ENCODE results near the gene VASP. TPM values are rescaled to one million over a fixed set of nuclear protein-coding genes. Genes with fewer than 3 reads are reported as not detected.

Gene VASP
- total and polyA plus RNA-seq, 4 donors, result 19.6 to 35.8 (median 34.5) TPM

- peak overlapping the region; percentile 84 for H3K27ac ChIP-seq (ENCODE audit: low read depth, low read length)
Observed at GRCh38 chr19:45468159-45468651, 39.1 kb upstream of the VASP start.

DNA sequence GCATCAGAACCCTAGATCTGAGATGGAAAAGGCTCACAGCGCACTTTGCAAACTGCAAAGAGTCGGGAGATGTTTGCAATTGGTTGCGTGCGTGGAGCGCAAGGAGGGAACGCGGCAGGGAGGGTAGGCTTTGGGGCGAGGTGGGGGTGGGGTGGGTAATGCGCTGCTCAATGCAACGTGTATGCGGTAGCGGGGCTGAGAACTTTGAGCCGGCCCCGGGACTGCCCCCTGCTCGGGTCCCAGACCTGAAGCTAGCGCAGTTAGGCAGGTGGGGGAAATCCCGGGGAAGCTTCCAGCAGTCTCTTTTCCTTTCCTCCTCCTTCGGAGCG is 38.5 kb upstream of the VASP start:
- 0% methylated on average over 15 of the region's 19 CpGs for WGBS (ENCODE audit: insufficient coverage)
- Histone ChIP-seq H3K27ac (ENCODE audit: low read depth, low read length) (peak overlapping the region; percentile 84), H3K27me3 (ENCODE audit: control insufficient read depth, insufficient read depth, low read length) (peaks cover 43% of the 10 kb centered on the region)

More at GRCh38 chr19:45468159-45468651, 39.1 kb upstream of the VASP start:
- Histone ChIP-seq H3K4me3 (ENCODE audit: low read depth, low read length) (peak overlapping the region; percentile 82), H3K4me1 (ENCODE audit: control insufficient read depth, insufficient read depth, low read length) (peaks cover 46% of the 10 kb centered on the region), H3K9me3 (ENCODE audit: control insufficient read depth, insufficient read depth, low read length) (no peaks in the 10 kb centered on the region), H3K36me3 (ENCODE audit: control insufficient read depth, insufficient read depth, low read length) (no peaks in the 10 kb centered on the region), H3K27me3 (ENCODE audit: control insufficient read depth, insufficient read depth, low read length) (peaks cover 37% of the 10 kb centered on the region)
- DNase-seq (ENCODE audit: low read depth in 4 of 6, low spot score in 6 of 6), result no peak
- under 1% methylated on average over 28 of the region's 31 CpGs for WGBS (ENCODE audit: insufficient coverage)

GRCh38 chr19:45469132-45469944 is 37.9 kb upstream of the VASP start:
- H3K27me3 ChIP-seq (ENCODE audit: control insufficient read depth, insufficient read depth, low read length), result peaks cover 49% of the 10 kb centered on the region
- peak overlapping the region; percentile 84 for H3K27ac ChIP-seq (ENCODE audit: low read depth, low read length)
- H3K9me3 ChIP-seq (ENCODE audit: control insufficient read depth, insufficient read depth, low read length), result no peaks in the 10 kb centered on the region
- peak in 5 of 6 donors; percentile 78 to 96 (median 89) for DNase-seq (ENCODE audit: low read depth in 4 of 6, low spot score in 6 of 6)
- 0% methylated on average over 54 of the region's 66 CpGs for WGBS (ENCODE audit: insufficient coverage)
- H3K4me3 ChIP-seq (ENCODE audit: low read depth, low read length), result peak overlapping the region; percentile 82
- peaks cover 46% of the 10 kb centered on the region for H3K4me1 ChIP-seq (ENCODE audit: control insufficient read depth, insufficient read depth, low read length)
- no peaks in the 10 kb centered on the region for H3K36me3 ChIP-seq (ENCODE audit: control insufficient read depth, insufficient read depth, low read length)

More for the DNA sequence above, 38.5 kb upstream of the VASP start:
- no peak for DNase-seq (ENCODE audit: low read depth in 4 of 6, low spot score in 6 of 6)
- Histone ChIP-seq H3K4me1 (ENCODE audit: control insufficient read depth, insufficient read depth, low read length) (peaks cover 46% of the 10 kb centered on the region), H3K36me3 (ENCODE audit: control insufficient read depth, insufficient read depth, low read length) (no peaks in the 10 kb centered on the region), H3K4me3 (ENCODE audit: low read depth, low read length) (peak overlapping the region; percentile 82), H3K9me3 (ENCODE audit: control insufficient read depth, insufficient read depth, low read length) (no peaks in the 10 kb centered on the region)

DNA sequence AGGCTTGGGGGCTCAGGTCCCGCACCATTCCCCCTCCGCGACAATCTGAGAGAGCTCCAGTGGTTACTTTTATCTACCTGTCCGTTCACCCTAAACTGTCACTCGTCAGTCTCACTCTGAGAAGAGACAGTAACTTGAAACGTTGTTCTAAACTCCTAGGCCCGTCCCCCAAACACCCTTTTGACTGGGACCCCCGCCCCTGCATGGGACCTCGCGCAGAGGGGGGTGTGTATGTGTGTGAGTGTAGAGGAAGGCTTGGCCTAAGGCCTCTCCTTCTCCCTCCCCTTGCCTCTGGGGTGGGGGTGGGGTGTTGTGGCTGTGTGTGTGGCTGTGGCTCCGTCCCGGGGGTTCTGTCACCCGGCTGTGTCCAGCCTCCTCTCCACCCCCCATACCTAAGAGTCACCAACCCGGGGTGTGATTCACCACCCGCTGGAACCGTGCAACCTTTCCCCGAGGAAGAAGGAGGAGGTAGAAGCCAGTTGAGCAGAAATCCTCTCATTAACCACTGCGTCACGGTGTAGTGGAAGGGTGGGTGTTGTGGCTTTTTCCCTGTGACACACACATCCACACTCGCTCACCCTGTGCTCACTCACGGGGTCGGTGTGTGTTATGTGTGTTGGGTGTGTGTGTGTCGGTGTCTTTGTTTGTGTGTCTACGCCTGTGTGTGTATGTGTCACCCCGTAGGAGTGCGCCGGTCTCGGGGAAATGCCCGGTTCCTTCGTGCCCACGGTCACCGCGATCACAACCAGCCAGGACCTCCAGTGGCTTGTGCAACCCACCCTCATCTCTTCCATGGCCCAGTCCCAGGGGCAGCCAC is 37.1 kb upstream of the VASP start:
- Histone ChIP-seq H3K27ac (ENCODE audit: low read depth, low read length) (peak overlapping the region; percentile 84), H3K4me1 (ENCODE audit: control insufficient read depth, insufficient read depth, low read length) (peaks cover 46% of the 10 kb centered on the region)
- no peak for DNase-seq (ENCODE audit: low read depth in 4 of 6, low spot score in 6 of 6)

DNA sequence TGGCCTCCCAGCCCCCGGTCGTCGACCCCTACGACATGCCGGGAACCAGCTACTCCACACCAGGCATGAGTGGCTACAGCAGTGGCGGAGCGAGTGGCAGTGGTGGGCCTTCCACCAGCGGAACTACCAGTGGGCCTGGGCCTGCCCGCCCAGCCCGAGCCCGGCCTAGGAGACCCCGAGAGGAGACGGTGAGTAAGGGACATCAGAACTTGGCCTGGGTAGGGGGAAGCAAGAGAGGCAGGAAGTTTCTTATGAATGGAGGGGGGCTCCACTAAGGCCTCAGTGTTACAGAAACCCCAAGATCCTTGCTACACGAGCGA is 36.6 kb upstream of the VASP start:
- no peak overlapping the region for H3K27ac ChIP-seq (ENCODE audit: low read depth, low read length)
- 94% methylated on average over 12 of the region's 15 CpGs for WGBS (ENCODE audit: insufficient coverage)
- H3K9me3 ChIP-seq (ENCODE audit: control insufficient read depth, insufficient read depth, low read length), result no peaks in the 10 kb centered on the region
- peaks cover 46% of the 10 kb centered on the region for H3K4me1 ChIP-seq (ENCODE audit: control insufficient read depth, insufficient read depth, low read length)
- no peaks in the 10 kb centered on the region for H3K36me3 ChIP-seq (ENCODE audit: control insufficient read depth, insufficient read depth, low read length)
- peaks cover 57% of the 10 kb centered on the region for H3K27me3 ChIP-seq (ENCODE audit: control insufficient read depth, insufficient read depth, low read length)
- no peak for DNase-seq (ENCODE audit: low read depth in 4 of 6, low spot score in 6 of 6)
- H3K4me3 ChIP-seq (ENCODE audit: low read depth, low read length), result no peak overlapping the region

More for the DNA sequence above, 37.1 kb upstream of the VASP start:
- Histone ChIP-seq H3K27me3 (ENCODE audit: control insufficient read depth, insufficient read depth, low read length) (peaks cover 56% of the 10 kb centered on the region), H3K4me3 (ENCODE audit: low read depth, low read length) (peak overlapping the region; percentile 82), H3K9me3 (ENCODE audit: control insufficient read depth, insufficient read depth, low read length) (no peaks in the 10 kb centered on the region), H3K36me3 (ENCODE audit: control insufficient read depth, insufficient read depth, low read length) (no peaks in the 10 kb centered on the region)
- WGBS (ENCODE audit: insufficient coverage), result 59% methylated on average over 14 of the region's 33 CpGs

DNA sequence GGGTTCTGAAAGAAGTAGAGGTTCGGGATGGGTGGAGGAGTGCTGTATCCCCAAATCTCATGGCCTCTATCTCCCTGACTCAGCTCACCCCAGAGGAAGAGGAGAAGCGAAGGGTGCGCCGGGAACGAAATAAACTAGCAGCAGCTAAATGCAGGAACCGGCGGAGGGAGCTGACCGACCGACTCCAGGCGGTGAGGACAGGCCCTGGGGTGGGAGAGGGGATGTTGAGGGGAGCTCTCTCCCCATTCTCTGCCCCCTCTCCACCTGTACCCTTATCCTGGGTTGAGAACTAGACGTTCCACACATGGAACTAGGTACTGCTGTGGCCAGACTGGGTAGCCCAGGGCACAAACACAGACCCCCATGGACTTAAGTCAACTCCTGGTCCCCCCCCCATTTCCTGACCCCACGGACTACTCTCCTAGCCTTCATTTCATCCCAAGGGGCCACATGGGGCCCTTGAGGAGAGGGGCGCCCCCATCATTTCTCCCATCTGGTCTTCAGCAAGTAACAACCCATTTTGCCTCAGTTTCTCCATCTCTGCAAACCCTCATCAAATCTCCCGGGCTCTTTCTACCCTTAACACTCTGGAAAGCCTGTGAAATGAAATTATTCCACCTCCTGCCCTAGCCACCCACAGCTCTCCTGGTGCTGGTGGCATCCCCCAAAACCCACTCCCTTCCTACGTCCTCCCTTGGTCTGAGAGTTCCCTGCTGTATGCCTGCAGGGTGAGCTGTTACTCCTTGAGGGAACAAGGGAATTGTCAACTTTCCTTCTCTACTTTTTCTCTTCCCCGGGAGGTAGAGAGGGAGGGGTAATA is 36.0 kb upstream of the VASP start:
- Histone ChIP-seq H3K9me3 (ENCODE audit: control insufficient read depth, insufficient read depth, low read length) (no peaks in the 10 kb centered on the region), H3K36me3 (ENCODE audit: control insufficient read depth, insufficient read depth, low read length) (no peaks in the 10 kb centered on the region), H3K4me1 (ENCODE audit: control insufficient read depth, insufficient read depth, low read length) (peaks cover 46% of the 10 kb centered on the region), H3K4me3 (ENCODE audit: low read depth, low read length) (no peak overlapping the region), H3K27ac (ENCODE audit: low read depth, low read length) (no peak overlapping the region), H3K27me3 (ENCODE audit: control insufficient read depth, insufficient read depth, low read length) (peaks cover 60% of the 10 kb centered on the region)
- 77% methylated on average over 4 of the region's 16 CpGs for WGBS (ENCODE audit: insufficient coverage)
- no peak for DNase-seq (ENCODE audit: low read depth in 4 of 6, low spot score in 6 of 6)

GRCh38 chr19:45471931-45472562 is 35.2 kb upstream of the VASP start:
- DNase-seq (ENCODE audit: low read depth in 4 of 6, low spot score in 6 of 6), result no peak
- Histone ChIP-seq H3K36me3 (ENCODE audit: control insufficient read depth, insufficient read depth, low read length) (no peaks in the 10 kb centered on the region), H3K27ac (ENCODE audit: low read depth, low read length) (no peak overlapping the region), H3K4me3 (ENCODE audit: low read depth, low read length) (peak overlapping the region; percentile 18), H3K27me3 (ENCODE audit: control insufficient read depth, insufficient read depth, low read length) (peaks cover 63% of the 10 kb centered on the region), H3K9me3 (ENCODE audit: control insufficient read depth, insufficient read depth, low read length) (no peaks in the 10 kb centered on the region), H3K4me1 (ENCODE audit: control insufficient read depth, insufficient read depth, low read length) (peaks cover 45% of the 10 kb centered on the region)
- WGBS (ENCODE audit: insufficient coverage), result 54% methylated on average over 6 of the region's 7 CpGs

GRCh38 chr19:45472563-45473366 is 34.5 kb upstream of the VASP start:
- no peak overlapping the region for H3K27ac ChIP-seq (ENCODE audit: low read depth, low read length)
- peaks cover 63% of the 10 kb centered on the region for H3K27me3 ChIP-seq (ENCODE audit: control insufficient read depth, insufficient read depth, low read length)

More at GRCh38 chr19:45472563-45473366, 34.5 kb upstream of the VASP start:
- 3% methylated on average over 36 of the region's 44 CpGs for WGBS (ENCODE audit: insufficient coverage)
- no peaks in the 10 kb centered on the region for H3K36me3 ChIP-seq (ENCODE audit: control insufficient read depth, insufficient read depth, low read length)
- H3K4me3 ChIP-seq (ENCODE audit: low read depth, low read length), result peak overlapping the region; percentile 18
- H3K4me1 ChIP-seq (ENCODE audit: control insufficient read depth, insufficient read depth, low read length), result peaks cover 41% of the 10 kb centered on the region
- peak in 1 of 6 donors; percentile 52 for DNase-seq (ENCODE audit: low read depth in 4 of 6, low spot score in 6 of 6)
- H3K9me3 ChIP-seq (ENCODE audit: control insufficient read depth, insufficient read depth, low read length), result no peaks in the 10 kb centered on the region

All from spinal cord (tissue), 10 donors.